H1 (cell line): Measurements from ENCODE around the gene MYO18A. TPM values are rescaled to one million over a fixed set of nuclear protein-coding genes. Genes with fewer than 3 reads are reported as not detected.

ENCODE experiments used
- CTCF ChIA-PET: fragments of 300-600 bp; sonication (Branson Sonifier 250); formaldehyde crosslinking; loops from one replicate; lab custom pipeline; 2021; ENCODE audit not compliant: partially characterized antibody; lab: Charles Lee
- POLR2A ChIA-PET: fragments of 300-600 bp; sonication (Branson Sonifier 250); formaldehyde crosslinking; loops from one replicate; lab custom pipeline; 2021; ENCODE audit warnings: inconsistent platforms; ENCODE audit not compliant: partially characterized antibody; lab: Charles Lee
- DNase-seq, 2 experiments: peaks; one replicate each; pipeline versions ENCODE4 v3.0.0 to v3.0.0-alpha.2; 2010 to 2022; ENCODE audit warnings: low spot score in 2 of 2, low read depth in 1 of 2, mixed read lengths in 1 of 2
- FAIRE-seq: peaks from 2 replicates; lab custom pipeline; 2011; peaks lifted over from hg19 to GRCh38; lab: Jason Lieb, UNC
- H2AFZ ChIP-seq: 2 replicates; pipeline ENCODE4 v1.8.1; 2012; ENCODE audit warnings: low read length, inconsistent platforms
- H2AK5ac ChIP-seq: 2 replicates; pipeline ENCODE4 v1.6.1; 2013; ENCODE audit warnings: low read depth, low read length
- H2BK120ac ChIP-seq: replicated peaks from 2 replicates; pipeline ENCODE3; 2013; ENCODE audit warnings: low read depth, low read length, inconsistent platforms
- H2BK12ac ChIP-seq: 2 replicates; pipeline ENCODE4 v1.6.1; 2013; ENCODE audit warnings: low read depth, low read length
- H2BK15ac ChIP-seq: 2 replicates; pipeline ENCODE4 v1.6.1; 2013; ENCODE audit warnings: low read length
- H2BK20ac ChIP-seq: 2 replicates; pipeline ENCODE4 v1.6.1; 2013; ENCODE audit warnings: low read length
- H2BK5ac ChIP-seq: 2 replicates; pipeline ENCODE4 v1.6.1; 2013; ENCODE audit warnings: low read depth, low read length
- H3K14ac ChIP-seq: 2 replicates; pipeline ENCODE4 v1.6.1; 2013; ENCODE audit warnings: inconsistent platforms; ENCODE audit not compliant: insufficient read length
- H3K18ac ChIP-seq: 2 replicates; pipeline ENCODE4 v1.6.1; 2013; ENCODE audit warnings: low read length; ENCODE audit errors: extremely low read depth
- H3K23ac ChIP-seq: 2 replicates; pipeline ENCODE4 v1.6.1; 2013; ENCODE audit warnings: inconsistent platforms; ENCODE audit not compliant: insufficient read length
- H3K23me2 ChIP-seq: 2 replicates; pipeline ENCODE4 v1.6.1; 2013; ENCODE audit warnings: low read depth, low read length
- H3K27ac ChIP-seq: 2 replicates; pipeline ENCODE4 v1.6.1; 2011; ENCODE audit warnings: low read depth, low read length, inconsistent platforms
- H3K27me3 ChIP-seq, 4 experiments: replicated peaks in 1 of 4; 1 replicate in 1 of 4; 2 replicates in 3 of 4; pipeline versions ENCODE4 v1.6.1 to v1.8.1; 2011 to 2013; ENCODE audit warnings: low read length in 3 of 4, mild to moderate bottlenecking in 3 of 4, inconsistent platforms in 2 of 4, mixed read lengths in 2 of 4, moderate library complexity in 1 of 4; ENCODE audit not compliant: control insufficient read depth in 3 of 4, insufficient read depth in 3 of 4; ENCODE audit errors: extremely low read depth in 1 of 4
- H3K36me3 ChIP-seq, 4 experiments: 2 replicates each; pipeline versions ENCODE4 v1.6.1 to v1.8.1; 2011 to 2013; ENCODE audit warnings: mild to moderate bottlenecking in 4 of 4, low read length in 3 of 4, moderate library complexity in 2 of 4, control low read depth in 1 of 4, inconsistent platforms in 1 of 4; ENCODE audit not compliant: insufficient read depth in 4 of 4, control insufficient read depth in 2 of 4
- H3K4ac ChIP-seq: replicated peaks from 2 replicates; pipeline ENCODE3; 2013; ENCODE audit warnings: low read length, low read depth, mixed read lengths, inconsistent platforms; ENCODE audit not compliant: insufficient read length
- H3K4me1 ChIP-seq, 4 experiments: replicated peaks in 1 of 4; 1 replicate in 1 of 4; 2 replicates in 3 of 4; pipeline versions ENCODE4 v1.6.1 to v1.8.1; 2011 to 2013; ENCODE audit warnings: low read length in 3 of 4, inconsistent platforms in 2 of 4, mixed read lengths in 1 of 4; ENCODE audit not compliant: insufficient read depth in 4 of 4, control insufficient read depth in 3 of 4
- H3K4me2 ChIP-seq, 2 experiments: 2 replicates each; pipeline versions ENCODE4 v1.6.1 to v1.8.1; 2011 to 2013; ENCODE audit warnings: low read depth in 2 of 2, low read length in 2 of 2, control low read depth in 1 of 2, inconsistent platforms in 1 of 2, mild to moderate bottlenecking in 1 of 2; ENCODE audit not compliant: insufficient read depth in 1 of 2
- H3K4me3 ChIP-seq, 4 experiments: fragments of 200-600, 300-600 bp in 1 of 4; sonication (generic), shearing (Covaris generic), sonication (Bioruptor Twin) in 1 of 4; 2 replicates each; pipeline versions ENCODE4 v1.5.1 to v1.8.1; 2011 to 2016; ENCODE audit warnings: low read length in 4 of 4, low read depth in 3 of 4, control low read depth in 2 of 4, inconsistent platforms in 2 of 4, mild to moderate bottlenecking in 2 of 4, mixed read lengths in 1 of 4, moderate library complexity in 1 of 4; ENCODE audit not compliant: insufficient read depth in 2 of 4; ENCODE audit errors: extremely low read depth in 1 of 4
- H3K56ac ChIP-seq: replicated peaks from 2 replicates; pipeline ENCODE3; 2013; ENCODE audit warnings: low read depth, mild to moderate bottlenecking, mixed read lengths, low read length, inconsistent platforms; ENCODE audit not compliant: insufficient read length
- H3K79me1 ChIP-seq: 2 replicates; pipeline ENCODE4 v1.6.1; 2013; ENCODE audit warnings: low read depth, low read length, control low read depth
- H3K79me2 ChIP-seq, 2 experiments: 2 replicates each; pipeline versions ENCODE4 v1.6.1 to v1.8.1; 2012 to 2013; ENCODE audit warnings: low read length in 2 of 2, mild to moderate bottlenecking in 2 of 2, inconsistent platforms in 1 of 2; ENCODE audit not compliant: insufficient read depth in 2 of 2, control insufficient read depth in 1 of 2
- H3K9ac ChIP-seq, 4 experiments: replicated peaks in 1 of 4; 1 replicate in 1 of 4; 2 replicates in 3 of 4; pipeline versions ENCODE4 v1.6.1 to v1.8.1; 2011 to 2013; ENCODE audit warnings: low read depth in 3 of 4, low read length in 3 of 4, control low read depth in 2 of 4, mild to moderate bottlenecking in 2 of 4, moderate library complexity in 2 of 4, inconsistent platforms in 1 of 4; ENCODE audit errors: extremely low read depth in 1 of 4
- H3K9me3 ChIP-seq, 2 experiments: 2 replicates each; pipeline versions ENCODE4 v1.6.1 to v1.8.1; 2012 to 2013; ENCODE audit warnings: mild to moderate bottlenecking in 2 of 2, moderate library complexity in 2 of 2, control low read depth in 1 of 2, inconsistent platforms in 1 of 2, low read depth in 1 of 2, low read length in 1 of 2, mixed read lengths in 1 of 2; ENCODE audit not compliant: insufficient read depth in 2 of 2
- H4K20me1 ChIP-seq, 2 experiments: replicated peaks in 1 of 2; 2 replicates each; pipeline versions ENCODE3 to v1.8.1; 2011 to 2013; ENCODE audit warnings: inconsistent platforms in 2 of 2, low read length in 2 of 2, mild to moderate bottlenecking in 1 of 2; ENCODE audit not compliant: insufficient read depth in 2 of 2, control insufficient read depth in 1 of 2
- H4K5ac ChIP-seq: 2 replicates; pipeline ENCODE4 v1.6.1; 2013; ENCODE audit warnings: low read length, low read depth, mixed read lengths, inconsistent platforms; ENCODE audit not compliant: insufficient read length
- H4K8ac ChIP-seq: 2 replicates; pipeline ENCODE4 v1.8.0; 2013; ENCODE audit warnings: mild to moderate bottlenecking, moderate library complexity, low read length, inconsistent platforms; ENCODE audit not compliant: insufficient read depth; ENCODE audit errors: extremely low read depth
- H4K91ac ChIP-seq: replicated peaks from 2 replicates; pipeline ENCODE3; 2013; ENCODE audit warnings: low read length, mixed read lengths, inconsistent platforms; ENCODE audit not compliant: insufficient read length
- POU5F1 ChIP-seq: IDR thresholded peaks from 2 replicates; pipeline ENCODE4 v1.6.1; 2011; ENCODE audit warnings: low read depth, mild to moderate bottlenecking, low read length, moderate library complexity
- RFX5 ChIP-seq: IDR thresholded peaks from 2 replicates; pipeline ENCODE4 v1.6.1; 2011; ENCODE audit warnings: low read depth, low read length, improper control_type of control experiment, borderline replicate concordance
- SIRT6 ChIP-seq: IDR thresholded peaks from one replicate; pipeline ENCODE4 v1.7.1; 2012; ENCODE audit warnings: low read length, inconsistent platforms
- TAF7 ChIP-seq: optimal IDR thresholded peaks from 2 replicates; pipeline ENCODE3; 2011; ENCODE audit warnings: low read depth, mild to moderate bottlenecking, inconsistent platforms, low read length, moderate library complexity, borderline replicate concordance
- TCF12 ChIP-seq: IDR thresholded peaks from 2 replicates; pipeline ENCODE4 v1.6.1; 2011; ENCODE audit warnings: low read depth, mild to moderate bottlenecking, low read length
- ZNF274 ChIP-seq: IDR thresholded peaks from 2 replicates; pipeline ENCODE4 v1.7.0; 2012; ENCODE audit warnings: low read length, borderline replicate concordance; ENCODE audit errors: extremely low read depth
- WGBS, 2 experiments: shearing (Covaris generic) in 1 of 2; methylation state at CpG; one replicate each; pipeline versions ENCODE4 v1.1.6 to v1.1.7; 2013 to 2015; ENCODE audit warnings: low lambda C conversion rate in 2 of 2, mixed read lengths in 2 of 2, inconsistent platforms in 1 of 2, low coverage in 1 of 2, missing lambda C conversion rate in 1 of 2; ENCODE audit not compliant: insufficient replicate concordance in 2 of 2, insufficient coverage in 1 of 2, insufficient read length in 1 of 2; ENCODE audit errors: extremely low coverage in 1 of 2, missing lambda C conversion rate in 1 of 2; 5-methylcytosine and 5-hydroxymethylcytosine counted together
- polyA plus RNA-seq, 7 experiments: library from polyadenylated mRNA; depleted of rRNA in 3 of 7; stranded (reverse) in 5 of 7; unstranded in 2 of 7; fragments of >200 nt in 5 of 7; fragments of 200-250 nt in 2 of 7; gene quantifications; 1 replicate in 5 of 7; 2 replicates in 1 of 7; 4 replicates in 1 of 7; pipeline versions ENCODE4 v1.2.1 to v1.2.3, GENCODE V29; 2011 to 2013; ENCODE audit warnings: missing spikeins in 2 of 7, mixed read lengths in 2 of 7
- total RNA-seq: library from RNA; stranded (reverse); fragmentation: NEBNext Ultra II Directional; extraction: Animal tissue kit (Norgen Biotek cat#: 25700); gene quantifications from 2 replicates; pipeline ENCODE4 v1.2.1, GENCODE V29; 2021
- TF ChIP-seq, protein P1 (sequence below), 3 experiments: IDR thresholded peaks; 1 replicate in 2 of 3; 2 replicates in 1 of 3; pipeline versions ENCODE4 v1.5.1 to v1.6.1; 2011; ENCODE audit warnings: low read length in 3 of 3, mild to moderate bottlenecking in 3 of 3, inconsistent platforms in 2 of 3, low read depth in 1 of 3, moderate library complexity in 1 of 3; ENCODE audit not compliant: insufficient read depth in 1 of 3; ENCODE audit errors: control extremely low read depth in 1 of 3
- TF ChIP-seq, protein P2 (sequence below): IDR thresholded peaks from 2 replicates; pipeline ENCODE4 v1.6.1; 2011; ENCODE audit warnings: low read length, improper control_type of control experiment

Gene MYO18A
- total and polyA plus RNA-seq, 2 of the 8 experiments (the other 6 are each of a cell fraction or from before 2014, with no cell fraction given): 7.6 to 43.8 TPM

DNA sequence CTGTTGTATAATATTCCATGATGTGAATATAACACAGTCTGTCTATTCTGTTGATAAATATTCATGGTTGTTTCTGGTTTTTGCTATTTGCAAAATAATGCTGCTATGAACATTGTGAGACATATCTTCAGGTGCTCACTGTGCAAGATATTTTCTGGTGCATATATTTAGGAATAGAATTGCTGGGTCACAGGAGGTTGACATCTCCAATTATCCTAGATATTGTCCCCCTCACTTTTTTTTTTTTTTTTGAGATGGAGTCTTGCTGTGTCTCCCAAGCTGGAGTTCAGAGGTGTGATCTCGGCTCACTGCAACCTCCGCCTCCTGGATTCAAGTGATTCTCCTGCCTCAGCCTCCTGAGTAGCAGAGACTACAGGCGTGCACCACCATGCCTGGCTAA, 14.5 kb upstream of the MYO18A start:
- Histone ChIP-seq H3K27me3 (no peaks in the 10 kb centered on the region), H3K36me3 (no peaks in the 10 kb centered on the region), H2BK15ac (no peak overlapping the region), H2BK12ac (no peak overlapping the region), H3K4me2 (no peak overlapping the region), H2AK5ac (no peak overlapping the region), H3K23ac (no peak overlapping the region), H2BK120ac (no peak overlapping the region), H4K5ac (no peak overlapping the region), H2AFZ (no peak overlapping the region), H3K9me3 (no peaks in the 10 kb centered on the region), H3K4me1 (peaks cover 0 to 3% (median 0%) of the 10 kb centered on the region in 4 experiments; a peak in 1 of 7 replicates), H3K4me3 (no peak overlapping the region), H2BK5ac (no peak overlapping the region), H3K14ac (no peak overlapping the region), H4K91ac (no peak overlapping the region), H3K56ac (no peak overlapping the region), H3K23me2 (no peaks in the 10 kb centered on the region), H4K20me1 (no peaks in the 10 kb centered on the region), H3K79me1 (no peaks in the 10 kb centered on the region), H3K79me2 (no peaks in the 10 kb centered on the region), H4K8ac (no peak overlapping the region), H3K4ac (no peak overlapping the region), H3K27ac (no peak overlapping the region), H3K9ac (no peak overlapping the region), H3K18ac (no peak overlapping the region), H2BK20ac (no peak overlapping the region)
- no peak for DNase-seq
- ChIA-PET POLR2A (interaction anchor here (0.8 kb wide), 1 partner anchor 14 kb away, joined by 3 read pairs; the partner anchor contains the start of gene MYO18A), CTCF (interaction anchor here (0.6 to 42.5 kb wide), 8 partner anchors 10 to 56 kb away, joined by 3 to 731 read pairs (median 5); partner anchors contain the start of gene MYO18A)
- 90% methylated on average over 3 of the region's 3 CpGs; no CpG with 5 or more reads in 1 of the 2 experiments for WGBS, 2 experiments
- FAIRE-seq: no peak
- TF ChIP-seq, protein P1, sequence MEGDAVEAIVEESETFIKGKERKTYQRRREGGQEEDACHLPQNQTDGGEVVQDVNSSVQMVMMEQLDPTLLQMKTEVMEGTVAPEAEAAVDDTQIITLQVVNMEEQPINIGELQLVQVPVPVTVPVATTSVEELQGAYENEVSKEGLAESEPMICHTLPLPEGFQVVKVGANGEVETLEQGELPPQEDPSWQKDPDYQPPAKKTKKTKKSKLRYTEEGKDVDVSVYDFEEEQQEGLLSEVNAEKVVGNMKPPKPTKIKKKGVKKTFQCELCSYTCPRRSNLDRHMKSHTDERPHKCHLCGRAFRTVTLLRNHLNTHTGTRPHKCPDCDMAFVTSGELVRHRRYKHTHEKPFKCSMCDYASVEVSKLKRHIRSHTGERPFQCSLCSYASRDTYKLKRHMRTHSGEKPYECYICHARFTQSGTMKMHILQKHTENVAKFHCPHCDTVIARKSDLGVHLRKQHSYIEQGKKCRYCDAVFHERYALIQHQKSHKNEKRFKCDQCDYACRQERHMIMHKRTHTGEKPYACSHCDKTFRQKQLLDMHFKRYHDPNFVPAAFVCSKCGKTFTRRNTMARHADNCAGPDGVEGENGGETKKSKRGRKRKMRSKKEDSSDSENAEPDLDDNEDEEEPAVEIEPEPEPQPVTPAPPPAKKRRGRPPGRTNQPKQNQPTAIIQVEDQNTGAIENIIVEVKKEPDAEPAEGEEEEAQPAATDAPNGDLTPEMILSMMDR (IDR thresholded peaks at IDR 0.05; ENCODE audit: control extremely low read depth in 1 of 3, insufficient read depth in 1 of 3, low read depth in 1 of 3, low read length in 3 of 3): no peak
- no peak for TF ChIP-seq SIRT6
- no peak for TF ChIP-seq TCF12
- no peak for TF ChIP-seq ZNF274
- TF ChIP-seq TAF7: no peak
- no peak for TF ChIP-seq RFX5
- TF ChIP-seq POU5F1: no peak
- TF ChIP-seq, protein P2, sequence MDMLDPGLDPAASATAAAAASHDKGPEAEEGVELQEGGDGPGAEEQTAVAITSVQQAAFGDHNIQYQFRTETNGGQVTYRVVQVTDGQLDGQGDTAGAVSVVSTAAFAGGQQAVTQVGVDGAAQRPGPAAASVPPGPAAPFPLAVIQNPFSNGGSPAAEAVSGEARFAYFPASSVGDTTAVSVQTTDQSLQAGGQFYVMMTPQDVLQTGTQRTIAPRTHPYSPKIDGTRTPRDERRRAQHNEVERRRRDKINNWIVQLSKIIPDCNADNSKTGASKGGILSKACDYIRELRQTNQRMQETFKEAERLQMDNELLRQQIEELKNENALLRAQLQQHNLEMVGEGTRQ: no peak
